ENCODE measurements around the gene PRAC2.
A peak's percentile ranks its signal among the peaks of the same experiment; 100 is the strongest.

The PRAC2 gene

GRCh38 chr17:48734333-48735061, 11.5 kb downstream of the PRAC2 start:
- DNase-seq: no peak

GRCh38 chr17:48735062-48735351, 12.0 kb downstream of the PRAC2 start:
- DNase-seq: no peak

- DNase-seq: no peak
Measured at GRCh38 chr17:48737330-48738043, 14.5 kb downstream of the PRAC2 start.

GRCh38 chr17:48738424-48738802, 15.4 kb downstream of the PRAC2 start:
- no peak for DNase-seq

- DNase-seq: no peak
Measured at GRCh38 chr17:48738803-48739526, 16.0 kb downstream of the PRAC2 start.

GRCh38 chr17:48740537-48740936, 17.6 kb downstream of the PRAC2 start:
- DNase-seq: no peak

GRCh38 chr17:48745381-48746275, 22.6 kb downstream of the PRAC2 start:
- DNase-seq: peak in 1 of 2 experiments; percentile 33

- no peak for DNase-seq
Measured at GRCh38 chr17:48746916-48747444, 24.0 kb downstream of the PRAC2 start.

- no peak for DNase-seq
Measured at GRCh38 chr17:48747445-48748363, 24.7 kb downstream of the PRAC2 start.

GRCh38 chr17:48748718-48749566, 26.0 kb downstream of the PRAC2 start:
- DNase-seq: no peak

- no peak for DNase-seq
Measured at GRCh38 chr17:48749621-48750553, 26.9 kb downstream of the PRAC2 start.

GRCh38 chr17:48751172-48751571, 28.2 kb downstream of the PRAC2 start:
- DNase-seq: no peak

GRCh38 chr17:48751733-48752398, 28.9 kb downstream of the PRAC2 start:
- no peak for DNase-seq

GRCh38 chr17:48752399-48753288, 29.7 kb downstream of the PRAC2 start:
- no peak for DNase-seq

- DNase-seq: no peak
Measured at GRCh38 chr17:48753794-48754499, 31.0 kb downstream of the PRAC2 start.

GRCh38 chr17:48754500-48755261, 31.7 kb downstream of the PRAC2 start:
- DNase-seq: no peak
